HL-60 (cell line): Measurements from ENCODE around the gene DCTN1.

Experiments
- CTCF ChIP-seq: IDR thresholded peaks from one replicate; pipeline ENCODE4 v1.5.1; 2011; ENCODE audit warnings: low read length, control low read depth, inconsistent platforms; ENCODE audit not compliant: insufficient read depth
- POLR2AphosphoS5 ChIP-seq: IDR thresholded peaks from 2 replicates; pipeline ENCODE4 v1.6.1; 2012; ENCODE audit warnings: low read depth
- REST ChIP-seq: IDR thresholded peaks from 2 replicates; pipeline ENCODE4 v1.6.1; 2012; ENCODE audit warnings: low read depth; ENCODE audit not compliant: insufficient replicate concordance

- TF ChIP-seq POLR2AphosphoS5 (no peak), CTCF (no peak), REST (no peak)
Observed at GRCh38 chr2:74371421-74371820, 8.7 kb downstream of the DCTN1 start.
